HepG2 (cell line): ENCODE measurements around the gene CPXM2. TPM values are rescaled to one million over a fixed set of nuclear protein-coding genes. Genes with fewer than 3 reads are reported as not detected.

Experiments used
- ATAC-seq: fragments of 200-7000 bp; cut with Tn5 transposase; 3 replicates; pipeline ENCODE4 v1.9.1; 2020; ENCODE audit warnings: mild to moderate bottlenecking, moderate library complexity
- BruUV-seq: library from RNA; stranded (reverse); fragments of 400-500 nt; replicated peaks from 2 replicates; lab custom pipeline; 2021; lab: Mats Ljungman, UMichigan
- CTCF ChIA-PET: fragments of 300-600 bp; formaldehyde crosslinking; extraction: SDS; loops from one replicate; lab custom pipeline; 2021; ENCODE audit warnings: low total read pairs, inconsistent platforms, low intra/inter-chr PET ratio; lab: Yijun Ruan, JAX
- POLR2A ChIA-PET: fragments of 350-600 bp; sonication (Branson Sonifier 250); formaldehyde crosslinking; loops from one replicate; lab custom pipeline; 2020; ENCODE audit warnings: antibody characterized with exemption, inconsistent platforms; lab: Yijun Ruan, JAX
- DNase-seq: peaks from one replicate; pipeline ENCODE4 v3.0.0-alpha.2; 2015; ENCODE audit warnings: low spot score
- FAIRE-seq: peaks from 3 replicates; lab custom pipeline; 2011; peaks lifted over from hg19 to GRCh38; lab: Jason Lieb, UNC
- H2AFZ ChIP-seq: one replicate; pipeline ENCODE4 v1.6.1; 2011; ENCODE audit warnings: low read length, inconsistent platforms
- H3K27ac ChIP-seq: fragments of 300-600 bp; 3 replicates; pipeline ENCODE4 v1.8.0; 2011; ENCODE audit warnings: mixed run types, mild to moderate bottlenecking, mixed read lengths, low read length, inconsistent platforms; ENCODE audit not compliant: insufficient read depth; ENCODE audit errors: extremely low read length
- H3K27me3 ChIP-seq, 2 experiments: fragments of 200-600 bp in 1 of 2; 2 replicates in 1 of 2; 3 replicates in 1 of 2; pipeline versions ENCODE4 v1.6.0 to v1.8.0; 2011; ENCODE audit warnings: low read length in 2 of 2, mild to moderate bottlenecking in 2 of 2, moderate library complexity in 2 of 2, inconsistent platforms in 1 of 2; ENCODE audit not compliant: insufficient read depth in 2 of 2, control insufficient read depth in 1 of 2
- H3K36me3 ChIP-seq, 2 experiments: fragments of 200-600 bp in 1 of 2; replicated peaks in 1 of 2; 2 replicates in 1 of 2; 3 replicates in 1 of 2; pipeline versions ENCODE4 v1.5.1 to v1.8.0; 2011; ENCODE audit warnings: low read length in 2 of 2, inconsistent platforms in 1 of 2; ENCODE audit not compliant: insufficient read depth in 2 of 2, control insufficient read depth in 1 of 2
- H3K4me1 ChIP-seq: 2 replicates; pipeline ENCODE4 v1.5.1; 2012; ENCODE audit warnings: low read length, inconsistent platforms; ENCODE audit not compliant: insufficient read depth
- H3K4me2 ChIP-seq: 2 replicates; pipeline ENCODE4 v1.6.0; 2011; ENCODE audit warnings: low read depth, low read length, inconsistent platforms
- H3K4me3 ChIP-seq, 3 experiments: fragments of 200-600 bp in 1 of 3; sonication (generic), shearing (Covaris generic) in 1 of 3; replicated peaks in 1 of 3; 2 replicates each; pipeline ENCODE4 v1.5.1; 2011 to 2016; ENCODE audit warnings: low read length in 3 of 3, inconsistent platforms in 2 of 3, low read depth in 2 of 3, mild to moderate bottlenecking in 2 of 3, control low read depth in 1 of 3, mixed read lengths in 1 of 3; ENCODE audit not compliant: insufficient read depth in 1 of 3
- H3K79me2 ChIP-seq: one replicate; pipeline ENCODE4 v1.6.1; 2011; ENCODE audit warnings: low read length, inconsistent platforms; ENCODE audit not compliant: insufficient read depth
- H3K9ac ChIP-seq: 2 replicates; pipeline ENCODE4 v1.6.0; 2011; ENCODE audit warnings: mild to moderate bottlenecking, low read depth, low read length, inconsistent platforms; ENCODE audit not compliant: insufficient read depth
- H3K9me3 ChIP-seq: 2 replicates; pipeline ENCODE4 v1.5.1; 2012; ENCODE audit warnings: mild to moderate bottlenecking, low read length
- H4K20me1 ChIP-seq: 2 replicates; pipeline ENCODE4 v1.6.0; 2011; ENCODE audit warnings: inconsistent platforms, mild to moderate bottlenecking, low read length, moderate library complexity; ENCODE audit not compliant: insufficient read depth
- CAMTA2 ChIP-seq: sonication (generic); formaldehyde crosslinking; IDR thresholded peaks from 2 replicates; pipeline ENCODE4 v1.4.0; 2020; ENCODE audit warnings: mild to moderate bottlenecking, missing genetic modification reagents, borderline replicate concordance
- FLYWCH1 ChIP-seq: sonication (generic); formaldehyde crosslinking; IDR thresholded peaks from 2 replicates; pipeline ENCODE4 v1.8.1; 2023; ENCODE audit warnings: mild to moderate bottlenecking, missing genetic modification reagents
- FOXK2 ChIP-seq: fragments of 450-650 bp; IDR thresholded peaks from 2 replicates; pipeline ENCODE4 v1.6.1; 2016
- GLMP ChIP-seq: sonication (generic); formaldehyde crosslinking; IDR thresholded peaks from 2 replicates; pipeline ENCODE4 v1.9.0; 2021; ENCODE audit warnings: missing genetic modification reagents, mild to moderate bottlenecking, borderline replicate concordance
- MXD3 ChIP-seq: IDR thresholded peaks from 2 replicates; pipeline ENCODE4 v1.6.1; 2016; ENCODE audit warnings: mild to moderate bottlenecking, missing biosample characterization, missing genetic modification reagents
- NFKBIZ ChIP-seq: IDR thresholded peaks from 2 replicates; pipeline ENCODE4 v1.6.1; 2018; ENCODE audit warnings: missing genetic modification reagents, missing compliant biosample characterization
- SIX1 ChIP-seq: sonication (generic); formaldehyde crosslinking; IDR thresholded peaks from 2 replicates; pipeline ENCODE4 v1.4.0; 2020; ENCODE audit warnings: missing genetic modification reagents, borderline replicate concordance
- SOX13 ChIP-seq, 3 experiments: fragments of 450-650 bp in 1 of 3; sonication (generic) in 1 of 3; formaldehyde crosslinking in 1 of 3; IDR thresholded peaks in 2 of 3; conservative IDR thresholded peaks in 1 of 3; 2 replicates each; pipeline versions ENCODE4 v1.5.0 to v1.6.1; 2016 to 2020; ENCODE audit warnings: antibody characterized with exemption in 1 of 3, mild to moderate bottlenecking in 1 of 3, missing compliant biosample characterization in 1 of 3, missing genetic modification reagents in 1 of 3, moderate library complexity in 1 of 3
- SP4 ChIP-seq: sonication (generic); formaldehyde crosslinking; IDR thresholded peaks from 2 replicates; pipeline ENCODE4 v1.8.1; 2023; ENCODE audit warnings: mild to moderate bottlenecking, missing genetic modification reagents
- TSC22D2 ChIP-seq: sonication (generic); formaldehyde crosslinking; IDR thresholded peaks from 2 replicates; pipeline ENCODE4 v1.5.1; 2020; ENCODE audit warnings: missing genetic modification reagents, mild to moderate bottlenecking, borderline replicate concordance
- ZBTB44 ChIP-seq: sonication (generic); formaldehyde crosslinking; IDR thresholded peaks from 2 replicates; pipeline ENCODE4 v1.4.0; 2020; ENCODE audit warnings: missing genetic modification reagents
- ZNF432 ChIP-seq: sonication (generic); formaldehyde crosslinking; IDR thresholded peaks from 2 replicates; pipeline ENCODE4 v1.5.0; 2020; ENCODE audit warnings: missing genetic modification reagents, mild to moderate bottlenecking, borderline replicate concordance
- ZNF839 ChIP-seq: sonication (generic); formaldehyde crosslinking; IDR thresholded peaks from 2 replicates; pipeline ENCODE4 v1.4.0; 2020; ENCODE audit warnings: missing genetic modification reagents, mild to moderate bottlenecking, borderline replicate concordance
- WGBS: methylation state at CpG from one replicate; pipeline ENCODE4 v1.1.6; 2017; ENCODE audit warnings: low lambda C conversion rate; 5-methylcytosine and 5-hydroxymethylcytosine counted together
- in situ Hi-C: cut with HindIII; loops from 2 replicates; pipeline ENCODE4 v1.10.0; 2017; ENCODE audit warnings: low pct_unique_long_range_greater_than_20kb; ENCODE audit not compliant: extremely low pct_ligation_motif_present
- intact Hi-C: fragments of 100-400 bp; cut with micrococcal nuclease; formaldehyde crosslinking; loops from one replicate; pipeline ENCODE4 v1.10.0; 2022; ENCODE audit not compliant: unreplicated experiment
- polyA plus RNA-seq, 8 experiments: library from polyadenylated mRNA; depleted of rRNA in 3 of 8; stranded (reverse) in 7 of 8; unstranded in 1 of 8; fragments of >200 nt; fragmentation: Illumina TruSeq in 4 of 8; extraction: Trizol in 4 of 8; gene quantifications; 2 replicates each; pipeline versions ENCODE4 v1.2.1 to v1.2.3, GENCODE V29; 2011 to 2016; ENCODE audit warnings: low read depth in 4 of 8, missing spikeins in 1 of 8, mixed read lengths in 1 of 8; ENCODE audit not compliant: insufficient read depth in 1 of 8
- total RNA-seq, 5 experiments: library from RNA; depleted of rRNA; stranded (reverse); fragments of >200 nt; fragmentation: Illumina TruSeq; extraction: Trizol; gene quantifications; 2 replicates each; pipeline ENCODE4 v1.2.3, GENCODE V29; 2016; ENCODE audit warnings: low read depth in 1 of 5
- TF ChIP-seq, protein P1 (sequence below): sonication (generic); formaldehyde crosslinking; IDR thresholded peaks from 2 replicates; pipeline ENCODE4 v1.4.0; 2020; ENCODE audit warnings: missing genetic modification reagents, low read depth, mild to moderate bottlenecking, borderline replicate concordance
- TF ChIP-seq, protein P2 (sequence below): sonication (generic); formaldehyde crosslinking; IDR thresholded peaks from 2 replicates; pipeline ENCODE4 v1.4.0; 2020; ENCODE audit warnings: missing genetic modification reagents
- TF ChIP-seq, protein P3 (sequence below): sonication (generic); formaldehyde crosslinking; IDR thresholded peaks from 2 replicates; pipeline ENCODE4 v1.5.1; 2020; ENCODE audit warnings: mild to moderate bottlenecking, missing genetic modification reagents, moderate library complexity

CPXM2 gene
- total and polyA plus RNA-seq, 2 of the 13 experiments (the other 11 are each of a cell fraction or from before 2014, with no cell fraction given): 0.03 TPM; not detected in 1

DNA sequence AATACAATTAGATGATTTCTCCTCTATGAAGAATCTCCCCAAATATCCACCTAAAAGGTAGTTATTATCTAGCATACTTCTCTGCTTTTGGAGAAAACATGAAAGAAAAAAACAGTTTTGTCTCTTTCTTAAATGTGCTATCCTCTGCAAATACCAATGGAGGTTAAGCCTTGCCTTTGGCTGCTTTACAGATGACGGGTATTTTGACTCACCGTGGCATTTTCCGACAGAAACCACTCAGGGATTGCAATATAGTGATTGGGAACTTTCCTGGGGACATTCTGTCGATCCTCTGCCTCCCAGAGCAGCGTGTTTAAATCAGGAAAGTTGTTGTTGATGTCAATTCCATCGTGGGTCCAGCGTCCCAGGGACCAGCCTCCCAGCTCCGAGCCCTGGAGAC lies 124.8 kb downstream of the CPXM2 start (continued):
- TF ChIP-seq ZBTB44 (CRISPR knock-in tag) (no peak), NFKBIZ (CRISPR knock-in tag) (no peak), MXD3 (CRISPR knock-in tag) (no peak), TSC22D2 (CRISPR knock-in tag) (no peak), SOX13 (IDR thresholded peaks at IDR 0.05) (no peak), SOX13 (CRISPR knock-in tag; conservative IDR thresholded peaks at IDR 0.05 in 1 of 2, IDR thresholded peaks at IDR 0.05 in 1 of 2) (no peak)
- TF ChIP-seq, protein P1, sequence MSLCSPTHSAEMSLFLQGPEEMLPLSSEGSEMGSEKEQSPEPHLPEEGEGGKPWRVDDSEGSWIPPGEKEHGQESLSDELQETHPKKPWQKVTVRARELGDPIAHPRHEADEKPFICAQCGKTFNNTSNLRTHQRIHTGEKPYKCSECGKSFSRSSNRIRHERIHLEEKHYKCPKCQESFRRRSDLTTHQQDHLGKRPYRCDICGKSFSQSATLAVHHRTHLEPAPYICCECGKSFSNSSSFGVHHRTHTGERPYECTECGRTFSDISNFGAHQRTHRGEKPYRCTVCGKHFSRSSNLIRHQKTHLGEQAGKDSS: no peak

DNA sequence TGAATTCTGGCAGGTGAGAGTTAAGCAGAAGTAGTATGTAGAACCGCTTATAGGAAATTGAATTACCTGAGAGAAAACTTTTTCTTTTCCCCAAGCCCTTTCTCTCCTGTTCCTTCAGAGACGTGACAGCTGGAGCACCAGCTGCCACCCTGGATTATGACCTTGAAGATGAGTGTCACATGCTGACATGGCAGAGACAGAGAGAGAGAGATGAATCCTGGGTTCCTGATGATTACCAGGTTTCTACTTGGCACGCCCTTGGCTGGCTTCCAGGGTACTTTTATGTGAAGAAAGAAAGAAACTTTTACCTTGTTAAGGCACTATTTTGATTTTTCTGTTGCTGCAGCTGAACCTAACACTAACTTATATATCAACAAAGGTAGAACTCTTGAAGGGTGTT lies 125.6 kb downstream of the CPXM2 start:
- ATAC-seq: no peak
- in situ Hi-C loops (no loop called here), intact Hi-C loops (no loop called here)
- no peaks in the 10 kb centered on the region for H3K79me2 ChIP-seq
- no peaks in the 10 kb centered on the region for H3K4me1 ChIP-seq
- H3K4me3 ChIP-seq: no peak overlapping the region
- H4K20me1 ChIP-seq: no peaks in the 10 kb centered on the region
- H3K4me2 ChIP-seq: no peak overlapping the region
- WGBS: 19% methylated on average over 3 of the region's 3 CpGs
- peaks cover 4 to 10% of the 10 kb centered on the region in 2 experiments; a peak in 4 of 5 replicates for H3K27me3 ChIP-seq
- H3K9ac ChIP-seq: no peak overlapping the region
- ChIA-PET POLR2A (no interaction called here), CTCF (no interaction called here)
- no peak for DNase-seq
- H3K9me3 ChIP-seq: no peaks in the 10 kb centered on the region
- H3K36me3 ChIP-seq: no peaks in the 10 kb centered on the region
- no peak for FAIRE-seq
- no peak overlapping the region for H3K27ac ChIP-seq
- BruUV-seq: no TSS peak
- no peak overlapping the region for H2AFZ ChIP-seq
- TF ChIP-seq ZNF839 (CRISPR knock-in tag) (no peak), FOXK2 (no peak), SP4 (CRISPR knock-in tag) (no peak), SIX1 (CRISPR knock-in tag) (no peak), TSC22D2 (CRISPR knock-in tag) (no peak), GLMP (CRISPR knock-in tag) (no peak), FLYWCH1 (CRISPR knock-in tag) (no peak), ZNF432 (no peak), CAMTA2 (CRISPR knock-in tag) (no peak)
- TF ChIP-seq, protein P2, sequence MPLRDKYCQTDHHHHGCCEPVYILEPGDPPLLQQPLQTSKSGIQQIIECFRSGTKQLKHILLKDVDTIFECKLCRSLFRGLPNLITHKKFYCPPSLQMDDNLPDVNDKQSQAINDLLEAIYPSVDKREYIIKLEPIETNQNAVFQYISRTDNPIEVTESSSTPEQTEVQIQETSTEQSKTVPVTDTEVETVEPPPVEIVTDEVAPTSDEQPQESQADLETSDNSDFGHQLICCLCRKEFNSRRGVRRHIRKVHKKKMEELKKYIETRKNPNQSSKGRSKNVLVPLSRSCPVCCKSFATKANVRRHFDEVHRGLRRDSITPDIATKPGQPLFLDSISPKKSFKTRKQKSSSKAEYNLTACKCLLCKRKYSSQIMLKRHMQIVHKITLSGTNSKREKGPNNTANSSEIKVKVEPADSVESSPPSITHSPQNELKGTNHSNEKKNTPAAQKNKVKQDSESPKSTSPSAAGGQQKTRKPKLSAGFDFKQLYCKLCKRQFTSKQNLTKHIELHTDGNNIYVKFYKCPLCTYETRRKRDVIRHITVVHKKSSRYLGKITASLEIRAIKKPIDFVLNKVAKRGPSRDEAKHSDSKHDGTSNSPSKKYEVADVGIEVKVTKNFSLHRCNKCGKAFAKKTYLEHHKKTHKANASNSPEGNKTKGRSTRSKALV (CRISPR knock-in tag): no peak
- TF ChIP-seq, protein P3, sequence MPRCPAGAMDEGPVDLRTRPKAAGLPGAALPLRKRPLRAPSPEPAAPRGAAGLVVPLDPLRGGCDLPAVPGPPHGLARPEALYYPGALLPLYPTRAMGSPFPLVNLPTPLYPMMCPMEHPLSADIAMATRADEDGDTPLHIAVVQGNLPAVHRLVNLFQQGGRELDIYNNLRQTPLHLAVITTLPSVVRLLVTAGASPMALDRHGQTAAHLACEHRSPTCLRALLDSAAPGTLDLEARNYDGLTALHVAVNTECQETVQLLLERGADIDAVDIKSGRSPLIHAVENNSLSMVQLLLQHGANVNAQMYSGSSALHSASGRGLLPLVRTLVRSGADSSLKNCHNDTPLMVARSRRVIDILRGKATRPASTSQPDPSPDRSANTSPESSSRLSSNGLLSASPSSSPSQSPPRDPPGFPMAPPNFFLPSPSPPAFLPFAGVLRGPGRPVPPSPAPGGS (CRISPR knock-in tag): no peak
